CD14-positive monocyte (primary cell): Measurements from ENCODE around the gene PA2G4. TPM values are rescaled to one million over a fixed set of nuclear protein-coding genes. Genes with fewer than 3 reads are reported as not detected.
A peak's percentile ranks its signal among the peaks of the same experiment; 100 is the strongest.

ENCODE experiments used
- DNase-seq, 3 donors: peaks; one replicate each; pipeline ENCODE4 v3.0.0-alpha.2; 2011 to 2022
- H2AFZ ChIP-seq: 2 replicates; pipeline ENCODE4 v1.6.0; 2012; ENCODE audit warnings: mild to moderate bottlenecking, low read depth, low read length, inconsistent platforms; ENCODE audit not compliant: insufficient read depth, poor library complexity, severe bottlenecking
- H3K27ac ChIP-seq, 2 donors: 1 replicate in 1 of 2; 2 replicates in 1 of 2; pipeline ENCODE4 v1.5.1; 2012 to 2013; ENCODE audit warnings: low read length in 2 of 2, control low read depth in 1 of 2, inconsistent platforms in 1 of 2, low read depth in 1 of 2, mild to moderate bottlenecking in 1 of 2
- H3K27me3 ChIP-seq, 2 donors: one replicate each; pipeline versions ENCODE4 v1.6.0 to v1.6.1; 2011 to 2013; ENCODE audit warnings: low read length in 2 of 2; ENCODE audit not compliant: control insufficient read depth in 2 of 2, insufficient read depth in 2 of 2
- H3K36me3 ChIP-seq, 2 donors: replicated peaks in 1 of 2; 1 replicate in 1 of 2; 2 replicates in 1 of 2; pipeline versions ENCODE4 v1.5.1 to v1.6.1; 2012 to 2013; ENCODE audit warnings: low read length in 2 of 2, control low read depth in 1 of 2, inconsistent platforms in 1 of 2, mild to moderate bottlenecking in 1 of 2; ENCODE audit not compliant: insufficient read depth in 2 of 2, control insufficient read depth in 1 of 2
- H3K4me1 ChIP-seq, 2 donors: 1 replicate in 1 of 2; 2 replicates in 1 of 2; pipeline versions ENCODE4 v1.5.1 to v1.6.1; 2012 to 2013; ENCODE audit warnings: low read length in 2 of 2, control low read depth in 1 of 2, inconsistent platforms in 1 of 2, mild to moderate bottlenecking in 1 of 2, moderate library complexity in 1 of 2; ENCODE audit not compliant: insufficient read depth in 2 of 2, control insufficient read depth in 1 of 2
- H3K4me2 ChIP-seq: replicated peaks from 2 replicates; pipeline ENCODE3; 2012; ENCODE audit warnings: low read length, moderate library complexity, mild to moderate bottlenecking; ENCODE audit not compliant: poor library complexity, severe bottlenecking; ENCODE audit errors: extremely low read depth
- H3K4me3 ChIP-seq, 3 experiments: fragments of 200-600 bp in 1 of 3; sonication (generic) in 1 of 3; replicated peaks in 1 of 3; 1 replicate in 2 of 3; 2 replicates in 1 of 3; pipeline ENCODE4 v1.5.1; 2011 to 2013; ENCODE audit warnings: low read length in 3 of 3, mild to moderate bottlenecking in 3 of 3, control low read depth in 2 of 3, low read depth in 2 of 3, inconsistent platforms in 1 of 3, moderate library complexity in 1 of 3
- H3K79me2 ChIP-seq: 2 replicates; pipeline ENCODE4 v1.6.0; 2012; ENCODE audit warnings: mild to moderate bottlenecking, control low read depth, inconsistent platforms, low read length, moderate library complexity; ENCODE audit not compliant: insufficient read depth
- H3K9ac ChIP-seq: 2 replicates; pipeline ENCODE4 v1.6.0; 2017; ENCODE audit warnings: low read length, mild to moderate bottlenecking; ENCODE audit not compliant: insufficient read depth, poor library complexity, severe bottlenecking
- H3K9me3 ChIP-seq, 2 donors: replicated peaks in 1 of 2; 1 replicate in 1 of 2; 2 replicates in 1 of 2; pipeline versions ENCODE4 v1.5.1 to v1.6.1; 2012 to 2013; ENCODE audit warnings: low read length in 2 of 2, control low read depth in 1 of 2; ENCODE audit not compliant: control insufficient read depth in 1 of 2, insufficient read depth in 1 of 2
- H4K20me1 ChIP-seq: 2 replicates; pipeline ENCODE4 v1.6.0; 2012; ENCODE audit warnings: mild to moderate bottlenecking, low read length, control low read depth, moderate library complexity; ENCODE audit not compliant: insufficient read depth
- H3K27ac Mint-ChIP-seq, 7 donors: one replicate each; pipeline ENCODE4 v1.8.0; 2020; ENCODE audit warnings: mild to moderate bottlenecking in 7 of 7, mixed read lengths in 7 of 7, moderate library complexity in 6 of 7, inconsistent platforms in 2 of 7
- H3K27me3 Mint-ChIP-seq, 3 donors: one replicate each; pipeline ENCODE4 v1.8.0; 2021 to 2022; ENCODE audit warnings: low read depth in 3 of 3, mild to moderate bottlenecking in 3 of 3, mixed read lengths in 3 of 3, moderate library complexity in 3 of 3, inconsistent platforms in 1 of 3
- H3K36me3 Mint-ChIP-seq, 2 donors: one replicate each; pipeline ENCODE4 v1.8.0; 2020; ENCODE audit warnings: mixed read lengths in 2 of 2, inconsistent platforms in 1 of 2, mild to moderate bottlenecking in 1 of 2
- H3K4me1 Mint-ChIP-seq: one replicate; pipeline ENCODE4 v1.8.0; 2020; ENCODE audit warnings: mild to moderate bottlenecking, mixed read lengths
- H3K4me3 Mint-ChIP-seq, 2 donors: one replicate each; pipeline ENCODE4 v1.8.0; 2020; ENCODE audit warnings: mild to moderate bottlenecking in 2 of 2, mixed read lengths in 2 of 2, moderate library complexity in 1 of 2
- H3K9me3 Mint-ChIP-seq, 7 donors: one replicate each; pipeline ENCODE4 v1.8.0; 2020 to 2022; ENCODE audit warnings: mixed read lengths in 7 of 7, mild to moderate bottlenecking in 6 of 7, moderate library complexity in 6 of 7, inconsistent platforms in 2 of 7
- CTCF ChIP-seq: fragments of 200-600 bp; IDR thresholded peaks from one replicate; pipeline ENCODE4 v1.8.0; 2022; ENCODE audit warnings: antibody characterized with exemption, mild to moderate bottlenecking
- WGBS: methylation state at CpG from one replicate; pipeline ENCODE4 v1.1.5; 2013; ENCODE audit warnings: missing lambda C conversion rate; ENCODE audit not compliant: insufficient coverage; 5-methylcytosine and 5-hydroxymethylcytosine counted together
- intact Hi-C, 2 donors: fragments of 100-400 bp; cut with micrococcal nuclease; formaldehyde crosslinking; loops; one replicate each; pipeline versions ENCODE4 v1.15.0 to v1.15.1; 2023
- polyA plus RNA-seq, 3 donors: library from polyadenylated mRNA; depleted of rRNA in 1 of 3; unstranded in 2 of 3; stranded (reverse) in 1 of 3; fragments of 300-500 nt in 2 of 3; fragments of >200 nt in 1 of 3; fragmentation: Illumina TruSeq in 2 of 3; gene quantifications; 1 replicate in 2 of 3; 2 replicates in 1 of 3; pipeline ENCODE4 v1.2.3, GENCODE V29; 2012 to 2021

Gene PA2G4
- polyA plus RNA-seq, 3 donors: 83.0 to 84.2 (median 83.0) TPM

- H3K27me3 ChIP-seq: peaks cover 0 to 20% of the 10 kb centered on the region in 2 donors
- intact Hi-C loops: no loop called here
- no peak overlapping the region for H3K27ac ChIP-seq
- Mint-ChIP-seq H3K4me3 (no peak overlapping the region), H3K4me1 (no peaks in the 10 kb centered on the region), H3K27ac (peak overlapping the region in 1 of 7 donors; percentile 54), H3K27me3 (peaks cover 22 to 29% (median 25%) of the 10 kb centered on the region in 3 donors), H3K36me3 (peaks cover 0 to 1% of the 10 kb centered on the region in 2 donors), H3K9me3 (peaks cover 0 to 3% (median 0%) of the 10 kb centered on the region in 7 donors)
- DNase-seq: no peak
- no peak overlapping the region for H3K9ac ChIP-seq
- no CpG with 5 or more reads among the region's 3 CpGs for WGBS
- H2AFZ ChIP-seq: no peak overlapping the region
- H4K20me1 ChIP-seq: no peaks in the 10 kb centered on the region
- H3K4me2 ChIP-seq: no peak overlapping the region
- H3K4me1 ChIP-seq: no peaks in the 10 kb centered on the region
- TF ChIP-seq CTCF: no peak
- no peaks in the 10 kb centered on the region for H3K79me2 ChIP-seq
- no peak overlapping the region for H3K4me3 ChIP-seq
- H3K36me3 ChIP-seq: no peaks in the 10 kb centered on the region
- H3K9me3 ChIP-seq: no peaks in the 10 kb centered on the region
Observed at GRCh38 chr12:56086096-56086495, 18.3 kb upstream of the PA2G4 start.

- DNase-seq: no peak
- Mint-ChIP-seq H3K36me3 (no peaks in the 10 kb centered on the region), H3K27ac (peak overlapping the region in 1 of 7 donors; percentile 35)
Observed at GRCh38 chr12:56086608-56087007, 17.8 kb upstream of the PA2G4 start.

More at GRCh38 chr12:56086608-56087007, 17.8 kb upstream of the PA2G4 start:
- no peak overlapping the region for H2AFZ ChIP-seq
- no peaks in the 10 kb centered on the region for H3K9me3 ChIP-seq
- intact Hi-C loops: no loop called here
- H4K20me1 ChIP-seq: no peaks in the 10 kb centered on the region
- no peak overlapping the region for H3K27ac ChIP-seq
- Mint-ChIP-seq H3K9me3 (peaks cover 0 to 3% (median 0%) of the 10 kb centered on the region in 7 donors), H3K27me3 (peaks cover 21 to 24% (median 23%) of the 10 kb centered on the region in 3 donors), H3K4me1 (no peaks in the 10 kb centered on the region), H3K4me3 (no peak overlapping the region)
- no peak for TF ChIP-seq CTCF
- H3K4me2 ChIP-seq: no peak overlapping the region
- H3K36me3 ChIP-seq: no peaks in the 10 kb centered on the region
- H3K27me3 ChIP-seq: peaks cover 0 to 15% of the 10 kb centered on the region in 2 donors
- no peak overlapping the region for H3K9ac ChIP-seq
- no peak overlapping the region for H3K4me3 ChIP-seq
- H3K79me2 ChIP-seq: no peaks in the 10 kb centered on the region
- H3K4me1 ChIP-seq: no peaks in the 10 kb centered on the region
- 89% methylated on average over 3 of the region's 6 CpGs for WGBS
